Measurements from ENCODE around the gene CYS1. TPM values are rescaled to one million over a fixed set of nuclear protein-coding genes. Genes with fewer than 3 reads are reported as not detected.
A peak's percentile ranks its signal among the peaks of the same experiment; 100 is the strongest.

CYS1 gene
- total and polyA plus RNA-seq, 2 of the 8 experiments (the other 6 are each of a cell fraction or from before 2014, with no cell fraction given), result 0.09 to 0.13 TPM

DNA sequence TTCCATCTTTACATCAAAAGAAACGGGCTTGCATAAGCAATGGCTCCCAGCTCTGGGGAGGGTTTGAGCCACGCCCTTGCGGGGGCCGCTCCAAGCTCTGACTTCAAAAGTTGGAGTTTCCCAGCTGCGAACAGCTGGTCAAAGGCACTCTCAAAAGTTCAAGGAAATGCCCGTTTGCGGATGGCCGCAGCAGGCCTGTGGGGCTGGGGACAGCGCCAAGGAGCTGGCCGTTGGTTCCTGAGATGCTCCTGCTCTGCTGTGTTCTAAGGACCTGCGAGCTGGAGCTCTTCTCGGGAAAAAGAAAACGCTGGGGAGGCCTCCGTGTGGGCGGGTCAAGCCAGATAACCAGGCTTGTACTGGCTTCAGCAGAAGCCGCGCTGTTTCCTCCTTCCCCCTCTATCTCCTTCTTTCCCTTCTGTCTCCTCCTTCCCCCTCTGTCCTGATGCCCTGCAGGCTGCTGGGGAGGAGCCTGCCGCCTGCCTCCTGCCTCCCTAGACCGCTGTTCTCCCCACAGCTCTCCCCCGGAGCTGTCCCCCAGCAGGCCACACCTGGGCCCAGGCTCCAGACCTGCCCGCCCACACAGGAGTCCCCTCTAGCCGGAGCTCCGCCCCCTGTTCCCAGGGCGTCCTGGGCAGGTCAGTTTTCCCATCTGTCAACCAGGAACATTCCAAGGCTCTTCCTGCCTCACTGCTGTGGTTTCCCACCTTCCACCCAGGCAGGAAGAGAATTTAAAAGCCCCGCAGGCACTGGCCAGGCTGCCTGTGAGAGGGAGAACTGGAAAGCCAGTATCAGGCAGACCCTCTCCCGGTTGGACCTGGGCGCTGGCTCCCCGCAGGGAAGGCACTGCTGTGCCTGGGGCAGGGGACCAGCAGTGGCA lies 22.7 kb downstream of the CYS1 start (continued):
- TF ChIP-seq, protein P1, sequence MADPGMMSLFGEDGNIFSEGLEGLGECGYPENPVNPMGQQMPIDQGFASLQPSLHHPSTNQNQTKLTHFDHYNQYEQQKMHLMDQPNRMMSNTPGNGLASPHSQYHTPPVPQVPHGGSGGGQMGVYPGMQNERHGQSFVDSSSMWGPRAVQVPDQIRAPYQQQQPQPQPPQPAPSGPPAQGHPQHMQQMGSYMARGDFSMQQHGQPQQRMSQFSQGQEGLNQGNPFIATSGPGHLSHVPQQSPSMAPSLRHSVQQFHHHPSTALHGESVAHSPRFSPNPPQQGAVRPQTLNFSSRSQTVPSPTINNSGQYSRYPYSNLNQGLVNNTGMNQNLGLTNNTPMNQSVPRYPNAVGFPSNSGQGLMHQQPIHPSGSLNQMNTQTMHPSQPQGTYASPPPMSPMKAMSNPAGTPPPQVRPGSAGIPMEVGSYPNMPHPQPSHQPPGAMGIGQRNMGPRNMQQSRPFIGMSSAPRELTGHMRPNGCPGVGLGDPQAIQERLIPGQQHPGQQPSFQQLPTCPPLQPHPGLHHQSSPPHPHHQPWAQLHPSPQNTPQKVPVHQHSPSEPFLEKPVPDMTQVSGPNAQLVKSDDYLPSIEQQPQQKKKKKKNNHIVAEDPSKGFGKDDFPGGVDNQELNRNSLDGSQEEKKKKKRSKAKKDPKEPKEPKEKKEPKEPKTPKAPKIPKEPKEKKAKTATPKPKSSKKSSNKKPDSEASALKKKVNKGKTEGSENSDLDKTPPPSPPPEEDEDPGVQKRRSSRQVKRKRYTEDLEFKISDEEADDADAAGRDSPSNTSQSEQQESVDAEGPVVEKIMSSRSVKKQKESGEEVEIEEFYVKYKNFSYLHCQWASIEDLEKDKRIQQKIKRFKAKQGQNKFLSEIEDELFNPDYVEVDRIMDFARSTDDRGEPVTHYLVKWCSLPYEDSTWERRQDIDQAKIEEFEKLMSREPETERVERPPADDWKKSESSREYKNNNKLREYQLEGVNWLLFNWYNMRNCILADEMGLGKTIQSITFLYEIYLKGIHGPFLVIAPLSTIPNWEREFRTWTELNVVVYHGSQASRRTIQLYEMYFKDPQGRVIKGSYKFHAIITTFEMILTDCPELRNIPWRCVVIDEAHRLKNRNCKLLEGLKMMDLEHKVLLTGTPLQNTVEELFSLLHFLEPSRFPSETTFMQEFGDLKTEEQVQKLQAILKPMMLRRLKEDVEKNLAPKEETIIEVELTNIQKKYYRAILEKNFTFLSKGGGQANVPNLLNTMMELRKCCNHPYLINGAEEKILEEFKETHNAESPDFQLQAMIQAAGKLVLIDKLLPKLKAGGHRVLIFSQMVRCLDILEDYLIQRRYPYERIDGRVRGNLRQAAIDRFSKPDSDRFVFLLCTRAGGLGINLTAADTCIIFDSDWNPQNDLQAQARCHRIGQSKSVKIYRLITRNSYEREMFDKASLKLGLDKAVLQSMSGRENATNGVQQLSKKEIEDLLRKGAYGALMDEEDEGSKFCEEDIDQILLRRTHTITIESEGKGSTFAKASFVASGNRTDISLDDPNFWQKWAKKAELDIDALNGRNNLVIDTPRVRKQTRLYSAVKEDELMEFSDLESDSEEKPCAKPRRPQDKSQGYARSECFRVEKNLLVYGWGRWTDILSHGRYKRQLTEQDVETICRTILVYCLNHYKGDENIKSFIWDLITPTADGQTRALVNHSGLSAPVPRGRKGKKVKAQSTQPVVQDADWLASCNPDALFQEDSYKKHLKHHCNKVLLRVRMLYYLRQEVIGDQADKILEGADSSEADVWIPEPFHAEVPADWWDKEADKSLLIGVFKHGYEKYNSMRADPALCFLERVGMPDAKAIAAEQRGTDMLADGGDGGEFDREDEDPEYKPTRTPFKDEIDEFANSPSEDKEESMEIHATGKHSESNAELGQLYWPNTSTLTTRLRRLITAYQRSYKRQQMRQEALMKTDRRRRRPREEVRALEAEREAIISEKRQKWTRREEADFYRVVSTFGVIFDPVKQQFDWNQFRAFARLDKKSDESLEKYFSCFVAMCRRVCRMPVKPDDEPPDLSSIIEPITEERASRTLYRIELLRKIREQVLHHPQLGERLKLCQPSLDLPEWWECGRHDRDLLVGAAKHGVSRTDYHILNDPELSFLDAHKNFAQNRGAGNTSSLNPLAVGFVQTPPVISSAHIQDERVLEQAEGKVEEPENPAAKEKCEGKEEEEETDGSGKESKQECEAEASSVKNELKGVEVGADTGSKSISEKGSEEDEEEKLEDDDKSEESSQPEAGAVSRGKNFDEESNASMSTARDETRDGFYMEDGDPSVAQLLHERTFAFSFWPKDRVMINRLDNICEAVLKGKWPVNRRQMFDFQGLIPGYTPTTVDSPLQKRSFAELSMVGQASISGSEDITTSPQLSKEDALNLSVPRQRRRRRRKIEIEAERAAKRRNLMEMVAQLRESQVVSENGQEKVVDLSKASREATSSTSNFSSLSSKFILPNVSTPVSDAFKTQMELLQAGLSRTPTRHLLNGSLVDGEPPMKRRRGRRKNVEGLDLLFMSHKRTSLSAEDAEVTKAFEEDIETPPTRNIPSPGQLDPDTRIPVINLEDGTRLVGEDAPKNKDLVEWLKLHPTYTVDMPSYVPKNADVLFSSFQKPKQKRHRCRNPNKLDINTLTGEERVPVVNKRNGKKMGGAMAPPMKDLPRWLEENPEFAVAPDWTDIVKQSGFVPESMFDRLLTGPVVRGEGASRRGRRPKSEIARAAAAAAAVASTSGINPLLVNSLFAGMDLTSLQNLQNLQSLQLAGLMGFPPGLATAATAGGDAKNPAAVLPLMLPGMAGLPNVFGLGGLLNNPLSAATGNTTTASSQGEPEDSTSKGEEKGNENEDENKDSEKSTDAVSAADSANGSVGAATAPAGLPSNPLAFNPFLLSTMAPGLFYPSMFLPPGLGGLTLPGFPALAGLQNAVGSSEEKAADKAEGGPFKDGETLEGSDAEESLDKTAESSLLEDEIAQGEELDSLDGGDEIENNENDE (IDR thresholded peaks at IDR 0.05; ENCODE audit: insufficient replicate concordance, low read length), result no peak
- TF ChIP-seq RXRA (IDR thresholded peaks at IDR 0.05; ENCODE audit: insufficient read depth, low read depth, low read length), result no peak
- TF ChIP-seq PHF8 (conservative IDR thresholded peaks at IDR 0.05; ENCODE audit: low read depth, low read length), result no peak
- TF ChIP-seq NRF1 (IDR thresholded peaks at IDR 0.05; ENCODE audit: low read depth, low read length), result no peak
- TF ChIP-seq EGR1 (IDR thresholded peaks at IDR 0.05; ENCODE audit: borderline replicate concordance, low read depth, low read length), result no peak; the same call in 1 of the 2 replicates
- no peak for TF ChIP-seq CREB1 (IDR thresholded peaks at IDR 0.05)
- TF ChIP-seq JUND (IDR thresholded peaks at IDR 0.05; ENCODE audit: low read length), result no peak
- TF ChIP-seq ASH2L (IDR thresholded peaks at IDR 0.05; ENCODE audit: low read length), result peak; percentile 64
- TF ChIP-seq POLR2A (IDR thresholded peaks at IDR 0.05; ENCODE audit: control extremely low read depth in 1 of 2, low read depth in 2 of 2, low read length in 2 of 2), result peak in 1 of 2 experiments; percentile 42; a peak in 1 of 3 replicates
- TF ChIP-seq BACH1 (IDR thresholded peaks at IDR 0.05; ENCODE audit: low read length), result no peak
- TF ChIP-seq EZH2 (IDR thresholded peaks at IDR 0.05; ENCODE audit: low read depth, low read length, severe bottlenecking), result peak; percentile 22

Measured in H1 (cell line).